Measurements from ENCODE around the gene PPP1R9B.

The PPP1R9B gene

DNA sequence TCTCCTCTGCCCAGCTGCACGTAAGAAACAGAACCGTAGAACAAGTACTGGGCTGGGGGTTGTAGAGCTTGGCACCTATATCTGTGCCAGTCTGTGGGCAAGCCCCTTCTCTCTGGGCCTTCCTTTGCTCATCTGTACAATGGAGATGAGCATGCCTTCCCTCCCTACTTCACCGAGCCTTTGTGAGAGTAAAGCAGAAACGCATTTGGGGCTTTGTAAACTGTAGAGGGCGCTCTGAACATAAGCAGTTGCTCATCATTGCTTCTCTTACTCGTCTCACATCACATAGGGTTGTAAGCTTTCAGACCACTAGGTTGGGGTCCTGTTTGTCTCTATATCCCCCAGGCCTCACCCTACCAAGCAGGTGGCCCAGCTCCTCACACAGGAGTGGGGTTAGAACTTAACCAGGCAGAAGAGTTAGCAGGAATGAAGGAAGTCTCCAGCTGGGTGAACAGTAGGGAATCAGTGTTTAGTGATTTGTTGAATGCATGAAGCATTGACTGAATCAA, 35.6 kb downstream of the PPP1R9B start (continued):
- TF ChIP-seq, protein P1, sequence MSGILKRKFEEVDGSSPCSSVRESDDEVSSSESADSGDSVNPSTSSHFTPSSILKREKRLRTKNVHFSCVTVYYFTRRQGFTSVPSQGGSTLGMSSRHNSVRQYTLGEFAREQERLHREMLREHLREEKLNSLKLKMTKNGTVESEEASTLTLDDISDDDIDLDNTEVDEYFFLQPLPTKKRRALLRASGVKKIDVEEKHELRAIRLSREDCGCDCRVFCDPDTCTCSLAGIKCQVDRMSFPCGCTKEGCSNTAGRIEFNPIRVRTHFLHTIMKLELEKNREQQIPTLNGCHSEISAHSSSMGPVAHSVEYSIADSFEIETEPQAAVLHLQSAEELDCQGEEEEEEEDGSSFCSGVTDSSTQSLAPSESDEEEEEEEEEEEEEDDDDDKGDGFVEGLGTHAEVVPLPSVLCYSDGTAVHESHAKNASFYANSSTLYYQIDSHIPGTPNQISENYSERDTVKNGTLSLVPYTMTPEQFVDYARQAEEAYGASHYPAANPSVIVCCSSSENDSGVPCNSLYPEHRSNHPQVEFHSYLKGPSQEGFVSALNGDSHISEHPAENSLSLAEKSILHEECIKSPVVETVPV (CRISPR knock-in tag; IDR thresholded peaks at IDR 0.05): no peak
- TF ChIP-seq ZC3H10 (CRISPR knock-in tag; IDR thresholded peaks at IDR 0.05) (no peak), GLIS3 (CRISPR knock-in tag; IDR thresholded peaks at IDR 0.05) (no peak), TCF4 (CRISPR knock-in tag; IDR thresholded peaks at IDR 0.05; ENCODE audit: borderline replicate concordance) (no peak), SNAI2 (CRISPR knock-in tag; IDR thresholded peaks at IDR 0.05) (no peak), CSDC2 (CRISPR knock-in tag; IDR thresholded peaks at IDR 0.05) (no peak), TOX (CRISPR knock-in tag; IDR thresholded peaks at IDR 0.05; ENCODE audit: borderline replicate concordance) (no peak), PPARA (CRISPR knock-in tag; IDR thresholded peaks at IDR 0.05; ENCODE audit: borderline replicate concordance) (no peak)
- TF ChIP-seq, protein P2, sequence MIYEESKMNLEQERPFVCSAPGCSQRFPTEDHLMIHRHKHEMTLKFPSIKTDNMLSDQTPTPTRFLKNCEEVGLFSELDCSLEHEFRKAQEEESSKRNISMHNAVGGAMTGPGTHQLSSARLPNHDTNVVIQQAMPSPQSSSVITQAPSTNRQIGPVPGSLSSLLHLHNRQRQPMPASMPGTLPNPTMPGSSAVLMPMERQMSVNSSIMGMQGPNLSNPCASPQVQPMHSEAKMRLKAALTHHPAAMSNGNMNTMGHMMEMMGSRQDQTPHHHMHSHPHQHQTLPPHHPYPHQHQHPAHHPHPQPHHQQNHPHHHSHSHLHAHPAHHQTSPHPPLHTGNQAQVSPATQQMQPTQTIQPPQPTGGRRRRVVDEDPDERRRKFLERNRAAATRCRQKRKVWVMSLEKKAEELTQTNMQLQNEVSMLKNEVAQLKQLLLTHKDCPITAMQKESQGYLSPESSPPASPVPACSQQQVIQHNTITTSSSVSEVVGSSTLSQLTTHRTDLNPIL (CRISPR knock-in tag; IDR thresholded peaks at IDR 0.05; ENCODE audit: low read depth): no peak

DNA sequence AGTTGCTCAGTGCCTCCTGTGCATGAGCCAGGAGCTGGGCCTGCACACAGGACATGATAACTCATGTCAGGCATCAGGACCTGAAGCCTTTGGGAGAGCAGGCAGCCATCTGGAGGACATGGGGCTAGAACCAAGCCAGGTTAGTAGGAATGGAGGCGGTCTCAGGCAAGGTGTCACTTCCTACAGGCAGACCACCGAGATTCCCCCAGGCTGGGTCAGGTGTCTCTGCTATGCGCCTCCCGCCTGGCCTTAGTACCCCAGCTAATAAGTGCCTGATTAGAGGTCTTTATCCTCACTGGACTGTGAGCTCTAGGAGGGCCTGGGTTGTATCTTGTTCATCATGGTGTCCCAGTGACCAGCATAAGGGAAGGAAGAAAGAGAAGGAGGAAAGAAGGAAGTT, 36.1 kb downstream of the PPP1R9B start:
- ATAC-seq: no peak
- TF ChIP-seq GLIS3 (CRISPR knock-in tag; IDR thresholded peaks at IDR 0.05) (no peak), ARNTL (CRISPR knock-in tag; IDR thresholded peaks at IDR 0.05; ENCODE audit: borderline replicate concordance, low read depth) (no peak), TOX (CRISPR knock-in tag; IDR thresholded peaks at IDR 0.05; ENCODE audit: borderline replicate concordance) (0 out of 2 replicates have a peak, but pooled peaks have one; percentile 13)

DNA sequence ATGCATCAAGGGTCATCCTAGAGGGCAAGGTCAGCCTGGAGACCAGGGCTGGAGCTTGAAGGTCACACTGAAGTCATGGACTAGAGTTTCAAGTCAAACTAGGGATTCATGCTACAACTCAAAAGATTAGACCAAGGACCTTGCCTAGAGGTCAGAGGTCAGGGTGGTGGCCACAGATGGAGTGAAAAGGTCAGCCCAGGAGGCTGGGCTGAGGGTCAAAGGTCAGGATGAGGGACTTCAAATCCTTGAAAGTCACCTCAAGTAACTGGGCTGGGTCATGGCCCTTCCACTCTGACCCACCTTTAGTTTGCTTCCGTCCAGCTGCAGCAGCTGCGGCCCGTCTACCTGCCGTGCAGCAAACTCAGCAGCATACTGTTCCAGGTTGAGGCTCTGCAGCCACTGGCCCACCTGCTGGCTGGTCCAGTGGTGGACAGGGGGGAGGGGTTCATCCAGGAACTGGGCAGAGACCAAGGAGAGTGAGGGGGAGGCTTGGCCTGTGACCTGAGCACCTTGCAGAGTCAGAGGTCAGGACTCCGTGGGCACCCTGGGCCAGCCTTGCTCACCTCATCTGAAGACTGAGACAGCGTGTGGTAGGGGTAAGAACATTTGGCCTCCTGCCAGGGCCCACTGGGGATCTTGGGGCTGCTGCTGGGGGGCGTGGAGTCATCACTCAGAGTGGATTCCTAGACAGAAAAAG, 36.7 kb downstream of the PPP1R9B start:
- ATAC-seq: no peak
- TF ChIP-seq ZNF8 (CRISPR knock-in tag; IDR thresholded peaks at IDR 0.05) (no peak), ZC3H10 (CRISPR knock-in tag; IDR thresholded peaks at IDR 0.05) (no peak), TCF4 (CRISPR knock-in tag; IDR thresholded peaks at IDR 0.05; ENCODE audit: borderline replicate concordance) (no peak), CSDC2 (CRISPR knock-in tag; IDR thresholded peaks at IDR 0.05) (no peak), OSR1 (CRISPR knock-in tag; IDR thresholded peaks at IDR 0.05) (no peak), ZFP30 (CRISPR knock-in tag; IDR thresholded peaks at IDR 0.05) (no peak), SNAI2 (CRISPR knock-in tag; IDR thresholded peaks at IDR 0.05) (no peak), RARB (CRISPR knock-in tag; IDR thresholded peaks at IDR 0.05) (no peak), GLIS3 (CRISPR knock-in tag; IDR thresholded peaks at IDR 0.05) (no peak), ZFP3 (CRISPR knock-in tag; IDR thresholded peaks at IDR 0.05) (no peak), ESRRG (CRISPR knock-in tag; IDR thresholded peaks at IDR 0.05) (no peak), BACH2 (CRISPR knock-in tag; IDR thresholded peaks at IDR 0.05; ENCODE audit: borderline replicate concordance) (no peak)
- TF ChIP-seq, protein P2 (CRISPR knock-in tag; IDR thresholded peaks at IDR 0.05; ENCODE audit: low read depth): no peak
- TF ChIP-seq, protein P3, sequence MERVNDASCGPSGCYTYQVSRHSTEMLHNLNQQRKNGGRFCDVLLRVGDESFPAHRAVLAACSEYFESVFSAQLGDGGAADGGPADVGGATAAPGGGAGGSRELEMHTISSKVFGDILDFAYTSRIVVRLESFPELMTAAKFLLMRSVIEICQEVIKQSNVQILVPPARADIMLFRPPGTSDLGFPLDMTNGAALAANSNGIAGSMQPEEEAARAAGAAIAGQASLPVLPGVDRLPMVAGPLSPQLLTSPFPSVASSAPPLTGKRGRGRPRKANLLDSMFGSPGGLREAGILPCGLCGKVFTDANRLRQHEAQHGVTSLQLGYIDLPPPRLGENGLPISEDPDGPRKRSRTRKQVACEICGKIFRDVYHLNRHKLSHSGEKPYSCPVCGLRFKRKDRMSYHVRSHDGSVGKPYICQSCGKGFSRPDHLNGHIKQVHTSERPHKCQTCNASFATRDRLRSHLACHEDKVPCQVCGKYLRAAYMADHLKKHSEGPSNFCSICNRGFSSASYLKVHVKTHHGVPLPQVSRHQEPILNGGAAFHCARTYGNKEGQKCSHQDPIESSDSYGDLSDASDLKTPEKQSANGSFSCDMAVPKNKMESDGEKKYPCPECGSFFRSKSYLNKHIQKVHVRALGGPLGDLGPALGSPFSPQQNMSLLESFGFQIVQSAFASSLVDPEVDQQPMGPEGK (CRISPR knock-in tag; IDR thresholded peaks at IDR 0.05; ENCODE audit: borderline replicate concordance): no peak
- TF ChIP-seq, protein P4, sequence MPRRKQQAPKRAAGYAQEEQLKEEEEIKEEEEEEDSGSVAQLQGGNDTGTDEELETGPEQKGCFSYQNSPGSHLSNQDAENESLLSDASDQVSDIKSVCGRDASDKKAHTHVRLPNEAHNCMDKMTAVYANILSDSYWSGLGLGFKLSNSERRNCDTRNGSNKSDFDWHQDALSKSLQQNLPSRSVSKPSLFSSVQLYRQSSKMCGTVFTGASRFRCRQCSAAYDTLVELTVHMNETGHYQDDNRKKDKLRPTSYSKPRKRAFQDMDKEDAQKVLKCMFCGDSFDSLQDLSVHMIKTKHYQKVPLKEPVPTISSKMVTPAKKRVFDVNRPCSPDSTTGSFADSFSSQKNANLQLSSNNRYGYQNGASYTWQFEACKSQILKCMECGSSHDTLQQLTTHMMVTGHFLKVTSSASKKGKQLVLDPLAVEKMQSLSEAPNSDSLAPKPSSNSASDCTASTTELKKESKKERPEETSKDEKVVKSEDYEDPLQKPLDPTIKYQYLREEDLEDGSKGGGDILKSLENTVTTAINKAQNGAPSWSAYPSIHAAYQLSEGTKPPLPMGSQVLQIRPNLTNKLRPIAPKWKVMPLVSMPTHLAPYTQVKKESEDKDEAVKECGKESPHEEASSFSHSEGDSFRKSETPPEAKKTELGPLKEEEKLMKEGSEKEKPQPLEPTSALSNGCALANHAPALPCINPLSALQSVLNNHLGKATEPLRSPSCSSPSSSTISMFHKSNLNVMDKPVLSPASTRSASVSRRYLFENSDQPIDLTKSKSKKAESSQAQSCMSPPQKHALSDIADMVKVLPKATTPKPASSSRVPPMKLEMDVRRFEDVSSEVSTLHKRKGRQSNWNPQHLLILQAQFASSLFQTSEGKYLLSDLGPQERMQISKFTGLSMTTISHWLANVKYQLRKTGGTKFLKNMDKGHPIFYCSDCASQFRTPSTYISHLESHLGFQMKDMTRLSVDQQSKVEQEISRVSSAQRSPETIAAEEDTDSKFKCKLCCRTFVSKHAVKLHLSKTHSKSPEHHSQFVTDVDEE (CRISPR knock-in tag; IDR thresholded peaks at IDR 0.05): no peak
- TF ChIP-seq, protein P5, sequence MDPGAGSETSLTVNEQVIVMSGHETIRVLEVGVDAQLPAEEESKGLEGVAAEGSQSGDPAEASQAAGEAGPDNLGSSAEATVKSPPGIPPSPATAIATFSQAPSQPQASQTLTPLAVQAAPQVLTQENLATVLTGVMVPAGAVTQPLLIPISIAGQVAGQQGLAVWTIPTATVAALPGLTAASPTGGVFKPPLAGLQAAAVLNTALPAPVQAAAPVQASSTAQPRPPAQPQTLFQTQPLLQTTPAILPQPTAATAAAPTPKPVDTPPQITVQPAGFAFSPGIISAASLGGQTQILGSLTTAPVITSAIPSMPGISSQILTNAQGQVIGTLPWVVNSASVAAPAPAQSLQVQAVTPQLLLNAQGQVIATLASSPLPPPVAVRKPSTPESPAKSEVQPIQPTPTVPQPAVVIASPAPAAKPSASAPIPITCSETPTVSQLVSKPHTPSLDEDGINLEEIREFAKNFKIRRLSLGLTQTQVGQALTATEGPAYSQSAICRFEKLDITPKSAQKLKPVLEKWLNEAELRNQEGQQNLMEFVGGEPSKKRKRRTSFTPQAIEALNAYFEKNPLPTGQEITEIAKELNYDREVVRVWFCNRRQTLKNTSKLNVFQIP (CRISPR knock-in tag; IDR thresholded peaks at IDR 0.05; ENCODE audit: borderline replicate concordance, low read depth): no peak

Measured in SK-N-SH treated with all-trans-retinoic acid at 6 μM for 48 hours (cell line).